Measurements from ENCODE around the gene B4GALNT1. TPM values are rescaled to one million over a fixed set of nuclear protein-coding genes. Genes with fewer than 3 reads are reported as not detected.

Gene B4GALNT1
- total and polyA plus RNA-seq, 2 of the 13 experiments (the other 11 are each of a cell fraction or from before 2014, with no cell fraction given) = 4.5 to 5.4 TPM

GRCh38 chr12:57611108-57611826 lies 21.7 kb downstream of the B4GALNT1 start, which contains the start of gene ARHGEF25 (continued):
- 0 out of 2 replicates have a peak, but pooled peaks have one; percentile 15 for TF ChIP-seq SP4 (CRISPR knock-in tag; IDR thresholded peaks at IDR 0.05)
- TF ChIP-seq, protein P1, sequence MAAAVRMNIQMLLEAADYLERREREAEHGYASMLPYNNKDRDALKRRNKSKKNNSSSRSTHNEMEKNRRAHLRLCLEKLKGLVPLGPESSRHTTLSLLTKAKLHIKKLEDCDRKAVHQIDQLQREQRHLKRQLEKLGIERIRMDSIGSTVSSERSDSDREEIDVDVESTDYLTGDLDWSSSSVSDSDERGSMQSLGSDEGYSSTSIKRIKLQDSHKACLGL (CRISPR knock-in tag; IDR thresholded peaks at IDR 0.05) = peak; percentile 84
- TF ChIP-seq ZNF567 (CRISPR knock-in tag; IDR thresholded peaks at IDR 0.05; ENCODE audit: borderline replicate concordance) = 0 out of 2 replicates have a peak, but pooled peaks have one; percentile 63
- TF ChIP-seq, protein P2, sequence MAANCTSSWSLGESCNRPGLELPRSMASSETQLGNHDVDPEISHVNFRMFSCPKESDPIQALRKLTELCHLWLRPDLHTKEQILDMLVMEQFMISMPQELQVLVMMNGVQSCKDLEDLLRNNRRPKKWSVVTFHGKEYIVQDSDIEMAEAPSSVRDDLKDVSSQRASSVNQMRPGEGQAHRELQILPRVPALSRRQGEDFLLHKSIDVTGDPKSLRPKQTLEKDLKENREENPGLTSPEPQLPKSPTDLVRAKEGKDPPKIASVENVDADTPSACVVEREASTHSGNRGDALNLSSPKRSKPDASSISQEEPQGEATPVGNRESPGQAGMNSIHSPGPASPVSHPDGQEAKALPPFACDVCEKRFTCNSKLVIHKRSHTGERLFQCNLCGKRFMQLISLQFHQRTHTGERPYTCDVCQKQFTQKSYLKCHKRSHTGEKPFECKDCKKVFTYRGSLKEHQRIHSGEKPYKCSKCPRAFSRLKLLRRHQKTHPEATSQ (CRISPR knock-in tag; IDR thresholded peaks at IDR 0.05; ENCODE audit: borderline replicate concordance) = no peak
- 0 out of 2 replicates have a peak, but pooled peaks have one; percentile 42 for TF ChIP-seq KLF15 (CRISPR knock-in tag; IDR thresholded peaks at IDR 0.05; ENCODE audit: borderline replicate concordance)
- TF ChIP-seq HOXD1 (CRISPR knock-in tag; IDR thresholded peaks at IDR 0.05) = peak; percentile 42; the same call in 1 of the 2 replicates
- TF ChIP-seq ZNF670 (CRISPR knock-in tag; IDR thresholded peaks at IDR 0.05; ENCODE audit: borderline replicate concordance) = peak; percentile 48; the same call in 1 of the 2 replicates
- 0 out of 2 replicates have a peak, but pooled peaks have one; percentile 29 for TF ChIP-seq RELA (CRISPR knock-in tag; IDR thresholded peaks at IDR 0.05)
- peak; percentile 52; the same call in 1 of the 2 replicates for TF ChIP-seq NFKBIZ (CRISPR knock-in tag; IDR thresholded peaks at IDR 0.05)
- peak; percentile 86 for TF ChIP-seq RBFOX2 (IDR thresholded peaks at IDR 0.05; ENCODE audit: low read depth, low read length)
- TF ChIP-seq ZNF768 (CRISPR knock-in tag; IDR thresholded peaks at IDR 0.05) = peak; percentile 59; the same call in 1 of the 2 replicates
- TF ChIP-seq POLR2AphosphoS5 (IDR thresholded peaks at IDR 0.05; ENCODE audit: low read depth, low read length) = peak; percentile 65
- TF ChIP-seq ZNF232 (CRISPR knock-in tag; IDR thresholded peaks at IDR 0.05; ENCODE audit: borderline replicate concordance) = 0 out of 2 replicates have a peak, but pooled peaks have one; percentile 61
- no peak for TF ChIP-seq SOX6 (IDR thresholded peaks at IDR 0.05)
- peak; percentile 52 for TF ChIP-seq SOX6 (CRISPR knock-in tag; IDR thresholded peaks at IDR 0.05)
- TF ChIP-seq ZNF136 (CRISPR knock-in tag; IDR thresholded peaks at IDR 0.05; ENCODE audit: low read depth) = 0 out of 2 replicates have a peak, but pooled peaks have one; percentile 32
- no peak for TF ChIP-seq RXRA (CRISPR knock-in tag; IDR thresholded peaks at IDR 0.05)
- no peak for TF ChIP-seq NFE2 (CRISPR knock-in tag; IDR thresholded peaks at IDR 0.05)
- TF ChIP-seq POLR2G (IDR thresholded peaks at IDR 0.05; ENCODE audit: low read depth, low read length) = peak; percentile 80
- peak; percentile 68 for TF ChIP-seq HOXA3 (CRISPR knock-in tag; IDR thresholded peaks at IDR 0.05)
- peak; percentile 9; the same call in 1 of the 2 replicates for TF ChIP-seq RARA (CRISPR knock-in tag; IDR thresholded peaks at IDR 0.05)
- peak; percentile 50; the same call in 1 of the 2 replicates for TF ChIP-seq ZNF430 (CRISPR knock-in tag; IDR thresholded peaks at IDR 0.05)
- TF ChIP-seq PHF21A (CRISPR knock-in tag; IDR thresholded peaks at IDR 0.05) = 0 out of 2 replicates have a peak, but pooled peaks have one; percentile 45
- peak; percentile 69; the same call in 1 of the 2 replicates for TF ChIP-seq YEATS4 (CRISPR knock-in tag; IDR thresholded peaks at IDR 0.05; ENCODE audit: borderline replicate concordance)
- no peak for TF ChIP-seq XRCC5 (optimal IDR thresholded peaks at IDR 0.05; ENCODE audit: low read length)
- TF ChIP-seq FOXO1 (CRISPR knock-in tag; IDR thresholded peaks at IDR 0.05) = 0 out of 2 replicates have a peak, but pooled peaks have one; percentile 21
- TF ChIP-seq ZNF556 (CRISPR knock-in tag; IDR thresholded peaks at IDR 0.05; ENCODE audit: borderline replicate concordance) = 0 out of 2 replicates have a peak, but pooled peaks have one; percentile 8
- TF ChIP-seq ETV6 (CRISPR knock-in tag; conservative IDR thresholded peaks at IDR 0.05) = peak; percentile 51; the same call in 1 of the 2 replicates
- TF ChIP-seq SSRP1 (CRISPR knock-in tag; IDR thresholded peaks at IDR 0.05) = no peak
- 0 out of 2 replicates have a peak, but pooled peaks have one; percentile 19 for TF ChIP-seq MED13 (CRISPR knock-in tag; IDR thresholded peaks at IDR 0.05)
- TF ChIP-seq PHF5A (CRISPR knock-in tag; IDR thresholded peaks at IDR 0.05; ENCODE audit: low read depth, unreplicated experiment) = no peak
- TF ChIP-seq SALL1 (CRISPR knock-in tag; IDR thresholded peaks at IDR 0.05) = peak; percentile 61
